Left lung (tissue), 10 donors: ENCODE data around the gene KLK8. TPM values are rescaled to one million over a fixed set of nuclear protein-coding genes. Genes with fewer than 3 reads are reported as not detected.
A peak's percentile ranks its signal among the peaks of the same experiment; 100 is the strongest.

ENCODE experiments used
- ATAC-seq: fragments of 200-7000 bp; cut with Tn5 transposase; one replicate; pipeline ENCODE4 v1.9.1; 2020; ENCODE audit warnings: moderate library complexity
- DNase-seq, 4 donors: peaks; one replicate each; pipeline ENCODE4 v3.0.0-alpha.2; 2013 to 2020
- H3K27ac ChIP-seq, 2 donors: fragments of 200-600 bp; sonication (generic) in 1 of 2; one replicate each; pipeline versions ENCODE4 v1.5.0 to v1.8.0; 2020 to 2021
- H3K27me3 ChIP-seq, 2 donors: fragments of 200-600 bp; sonication (generic) in 1 of 2; one replicate each; pipeline versions ENCODE4 v1.5.0 to v1.8.0; 2020 to 2021
- H3K36me3 ChIP-seq, 2 donors: fragments of 200-600 bp; sonication (generic) in 1 of 2; one replicate each; pipeline versions ENCODE4 v1.5.0 to v1.8.0; 2020 to 2021
- H3K4me1 ChIP-seq, 2 donors: fragments of 200-600 bp; one replicate each; pipeline ENCODE4 v1.8.0; 2021
- H3K4me3 ChIP-seq, 2 donors: fragments of 200-600 bp; sonication (generic) in 1 of 2; one replicate each; pipeline versions ENCODE4 v1.5.0 to v1.8.0; 2020 to 2021; ENCODE audit warnings: mild to moderate bottlenecking in 1 of 2
- H3K9me3 ChIP-seq, 2 donors: fragments of 200-600 bp; sonication (generic) in 1 of 2; one replicate each; pipeline versions ENCODE4 v1.5.0 to v1.8.0; 2020 to 2021
- intact Hi-C, 2 donors: fragments of 100-400 bp; cut with DNase I; formaldehyde crosslinking; loops; one replicate each; pipeline versions ENCODE4 v1.11.2 to v1.14.2; 2022
- polyA plus RNA-seq, 6 donors: library from polyadenylated mRNA; unstranded; fragments of 120-200 nt; gene quantifications; one replicate each; pipeline ENCODE4 v1.2.1, GENCODE V29; 2013; ENCODE audit not compliant: insufficient read length in 6 of 6
- total RNA-seq, 2 donors: library from RNA; stranded (reverse); fragmentation: NEBNext Ultra II Directional; extraction: Animal tissue kit (Norgen Biotek cat#: 25700); gene quantifications; one replicate each; pipeline ENCODE4 v1.2.1, GENCODE V29; 2021
- TF ChIP-seq, protein P1 (sequence below), 2 donors: fragments of 200-600 bp; sonication (generic) in 1 of 2; IDR thresholded peaks; one replicate each; pipeline versions ENCODE4 v1.5.0 to v1.8.0; 2021; ENCODE audit warnings: antibody characterized with exemption in 2 of 2
- donor health status: DM: no; HTN: yes; CAD: no.
- donor health status: DM: no; HTN: no; CAD: no.

Gene KLK8
- total and polyA plus RNA-seq, 8 donors = 0.24 TPM; not detected in 7

DNA sequence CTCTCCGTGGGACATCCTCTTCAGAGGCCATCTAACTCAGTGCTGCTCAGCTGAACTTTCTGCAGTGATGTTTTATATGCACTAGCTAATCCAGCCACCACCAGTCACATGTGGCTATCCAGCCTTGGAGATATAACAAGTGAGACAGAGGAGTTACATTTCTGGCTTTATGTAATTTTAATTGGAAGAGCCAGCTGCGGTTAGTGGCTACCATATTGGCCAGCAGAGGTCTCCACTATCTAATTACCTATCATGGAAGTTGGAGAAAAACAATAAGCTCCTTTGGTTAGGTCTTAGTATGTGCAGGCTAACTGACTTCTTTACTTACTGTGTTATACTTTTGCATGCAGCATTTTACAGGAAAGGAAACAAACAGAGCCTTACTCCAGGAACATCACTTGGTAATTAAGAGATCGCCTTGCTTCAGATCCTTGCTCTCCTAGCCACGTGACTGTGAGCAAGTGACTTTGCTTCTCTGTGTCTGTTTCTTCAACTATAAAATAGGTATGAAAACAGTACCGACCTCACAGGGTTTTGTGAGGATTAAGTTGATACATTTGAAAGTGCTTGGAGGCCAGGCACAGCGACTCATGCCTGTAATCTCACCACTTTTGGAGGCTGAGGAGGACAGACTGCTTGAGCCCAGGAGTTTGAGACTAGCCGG, 19.7 kb upstream of the KLK8 start:
- peak; percentile 62 for ATAC-seq
- peak in 1 of 4 donors; percentile 40 for DNase-seq

DNA sequence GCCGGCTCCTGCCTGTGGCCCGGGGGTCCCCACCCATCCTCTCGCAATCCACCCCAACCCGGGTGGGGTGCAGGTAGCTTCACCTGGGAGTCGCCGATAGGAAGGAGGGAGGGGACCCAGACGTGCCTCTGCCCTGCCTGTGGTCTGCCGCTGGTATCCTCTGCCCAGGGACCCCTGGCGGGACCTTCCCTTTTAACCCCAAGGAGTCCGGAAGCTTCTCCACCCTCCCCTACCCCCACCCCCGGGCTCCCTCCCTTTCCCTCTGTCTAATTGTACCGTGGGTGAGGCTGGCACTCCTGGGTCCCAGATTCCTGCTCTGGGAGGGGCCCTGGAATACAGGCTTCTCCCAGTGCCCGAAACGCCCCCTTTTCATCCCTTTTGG, 18.1 kb upstream of the KLK8 start, which contains the start of gene KLK10:
Gene KLK10 (minus strand): TSS at position 166 of the 382 bp plus-strand sequence. CDS start 579 bp downstream, outside the sequence.
- intact Hi-C loops = no loop called here
- Histone ChIP-seq H3K27ac (no peak within 1 kb of the TSS), H3K9me3 (no peaks in the 10 kb centered on the region), H3K4me3 (peak within 1 kb of the TSS in 1 of 2 donors; percentile 41), H3K36me3 (no peaks in the 10 kb centered on the region), H3K27me3 (peaks cover 34 to 96% of the 10 kb centered on the region in 2 donors), H3K4me1 (peaks cover 0 to 4% of the 10 kb centered on the region in 2 donors)
- ATAC-seq = no peak
- TF ChIP-seq, protein P1, sequence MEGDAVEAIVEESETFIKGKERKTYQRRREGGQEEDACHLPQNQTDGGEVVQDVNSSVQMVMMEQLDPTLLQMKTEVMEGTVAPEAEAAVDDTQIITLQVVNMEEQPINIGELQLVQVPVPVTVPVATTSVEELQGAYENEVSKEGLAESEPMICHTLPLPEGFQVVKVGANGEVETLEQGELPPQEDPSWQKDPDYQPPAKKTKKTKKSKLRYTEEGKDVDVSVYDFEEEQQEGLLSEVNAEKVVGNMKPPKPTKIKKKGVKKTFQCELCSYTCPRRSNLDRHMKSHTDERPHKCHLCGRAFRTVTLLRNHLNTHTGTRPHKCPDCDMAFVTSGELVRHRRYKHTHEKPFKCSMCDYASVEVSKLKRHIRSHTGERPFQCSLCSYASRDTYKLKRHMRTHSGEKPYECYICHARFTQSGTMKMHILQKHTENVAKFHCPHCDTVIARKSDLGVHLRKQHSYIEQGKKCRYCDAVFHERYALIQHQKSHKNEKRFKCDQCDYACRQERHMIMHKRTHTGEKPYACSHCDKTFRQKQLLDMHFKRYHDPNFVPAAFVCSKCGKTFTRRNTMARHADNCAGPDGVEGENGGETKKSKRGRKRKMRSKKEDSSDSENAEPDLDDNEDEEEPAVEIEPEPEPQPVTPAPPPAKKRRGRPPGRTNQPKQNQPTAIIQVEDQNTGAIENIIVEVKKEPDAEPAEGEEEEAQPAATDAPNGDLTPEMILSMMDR (IDR thresholded peaks at IDR 0.05) = no peak
- DNase-seq = no peak

More for the DNA sequence above, 19.7 kb upstream of the KLK8 start:
- H3K36me3 ChIP-seq = no peaks in the 10 kb centered on the region
- TF ChIP-seq, protein P1 (IDR thresholded peaks at IDR 0.05) = peak; percentile 53 to 56
- H3K4me1 ChIP-seq = peaks cover 0 to 4% of the 10 kb centered on the region in 2 donors
- intact Hi-C loops = loop anchor here in 1 of 2 donors (10.0 kb wide), 1 partner anchor 154 kb away; no protein-coding TSS in a partner anchor
- no peaks in the 10 kb centered on the region for H3K9me3 ChIP-seq
- H3K27me3 ChIP-seq = peaks cover 37 to 96% of the 10 kb centered on the region in 2 donors
- H3K4me3 ChIP-seq = no peak overlapping the region
- no peak overlapping the region for H3K27ac ChIP-seq

DNA sequence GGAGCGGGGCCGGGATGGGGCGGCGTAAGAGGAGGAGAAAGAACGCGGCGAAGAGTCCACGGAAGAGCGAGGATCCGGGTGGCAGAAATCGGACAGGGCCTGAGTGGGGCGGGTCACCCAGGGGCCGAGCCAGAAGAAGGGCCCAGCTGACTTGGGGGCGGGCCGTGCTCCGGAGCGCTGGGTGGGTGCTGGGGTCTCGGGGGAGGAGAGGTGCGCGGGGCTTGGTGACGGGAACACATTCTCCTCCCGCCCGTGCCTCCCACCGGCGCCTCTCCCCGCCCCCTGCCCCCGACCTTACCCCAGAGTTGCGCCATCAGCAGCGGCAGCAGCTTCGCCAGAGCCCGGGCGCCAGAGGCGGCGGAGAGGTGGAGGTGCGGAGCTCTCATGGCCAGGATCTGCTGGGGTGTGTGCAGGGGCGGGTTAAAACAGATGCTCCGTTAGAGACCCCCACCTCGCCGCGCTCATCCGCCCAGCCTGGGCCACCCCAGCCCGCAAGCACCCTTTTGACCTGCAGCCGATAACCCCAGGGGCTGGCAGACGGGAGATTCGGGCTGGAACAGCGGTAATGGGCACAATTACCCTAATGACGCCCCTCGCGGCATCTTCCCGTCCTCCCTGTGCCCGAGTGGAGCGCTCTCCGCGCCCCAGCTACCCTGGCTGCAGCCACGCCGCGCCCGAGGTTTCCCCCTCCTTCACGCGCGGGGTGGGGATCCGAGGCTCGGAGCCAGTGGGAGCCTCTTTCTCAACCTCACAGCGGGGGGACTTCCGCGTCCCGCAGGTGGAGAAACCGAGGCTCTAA, 17.5 kb upstream of the KLK8 start:
- Histone ChIP-seq H3K4me1 (peaks cover 0 to 4% of the 10 kb centered on the region in 2 donors), H3K4me3 (peak overlapping the region in 1 of 2 donors; percentile 41), H3K27me3 (peaks cover 34 to 96% of the 10 kb centered on the region in 2 donors), H3K9me3 (no peaks in the 10 kb centered on the region), H3K27ac (no peak overlapping the region), H3K36me3 (no peaks in the 10 kb centered on the region)
- DNase-seq (peak in 2 of 4 donors; percentile 30 to 78), ATAC-seq (peak; percentile 24)
- intact Hi-C loops = no loop called here
- TF ChIP-seq, protein P1 (IDR thresholded peaks at IDR 0.05) = no peak

DNA sequence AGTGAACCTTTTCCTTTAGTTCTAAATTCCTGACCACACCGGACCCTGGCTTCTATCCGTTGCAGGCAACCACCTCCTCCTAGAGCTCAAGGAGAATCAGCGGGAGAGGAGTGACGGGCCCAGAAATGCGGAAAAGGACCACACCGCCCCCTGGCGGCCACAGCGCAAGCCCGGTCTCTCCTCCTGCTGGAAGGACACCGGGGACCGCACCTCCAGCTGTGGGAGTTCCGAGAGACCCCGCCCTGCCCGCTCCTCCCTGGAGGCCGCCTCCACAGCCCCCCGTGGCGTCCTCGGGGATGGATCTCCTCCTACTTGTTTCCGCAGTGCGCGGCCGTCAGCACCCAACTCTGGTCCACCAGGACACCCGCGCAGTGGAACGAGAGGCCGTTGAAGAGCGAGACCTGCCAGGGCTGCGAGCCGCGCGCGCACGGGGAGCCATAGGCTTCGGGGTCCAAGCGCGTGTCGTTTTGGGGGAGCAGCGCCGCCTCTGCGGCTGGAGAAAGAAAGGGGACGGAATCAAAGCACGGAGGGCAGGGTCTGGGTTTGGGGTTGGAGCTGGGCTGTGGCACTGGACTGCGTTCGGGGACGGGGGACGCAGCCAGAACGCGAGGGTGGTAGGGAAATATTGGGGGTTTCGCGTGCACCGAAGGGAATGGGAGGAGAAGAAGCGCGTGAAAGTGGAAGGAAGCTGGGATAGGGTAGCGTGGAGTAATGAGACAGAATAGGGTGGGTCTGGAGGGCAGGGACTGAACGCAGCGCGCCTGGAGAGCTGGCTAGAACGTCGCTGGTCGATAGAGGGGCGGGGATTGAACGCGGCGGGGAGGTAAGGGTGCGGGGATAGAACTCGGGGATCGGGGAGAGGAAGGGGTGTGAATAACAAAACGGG, 15.6 kb upstream of the KLK8 start:
- TF ChIP-seq, protein P1 (IDR thresholded peaks at IDR 0.05) = peak in 1 of 2 donors; percentile 67
- ATAC-seq (peak; percentile 55), DNase-seq (peak in 2 of 4 donors; percentile 54 to 91)
- Histone ChIP-seq H3K4me1 (peaks cover 0 to 4% of the 10 kb centered on the region in 2 donors), H3K4me3 (no peak overlapping the region), H3K9me3 (no peaks in the 10 kb centered on the region), H3K27ac (no peak overlapping the region), H3K27me3 (peaks cover 34 to 96% of the 10 kb centered on the region in 2 donors), H3K36me3 (no peaks in the 10 kb centered on the region)
- intact Hi-C loops = no loop called here
